ENCODE results near the gene WNT9B. TPM values are rescaled to one million over a fixed set of nuclear protein-coding genes. Genes with fewer than 3 reads are reported as not detected.

The WNT9B gene
- total RNA-seq, 4 donors from 2014 or later, result 0.27 to 0.59 TPM; not detected in 2

GRCh38 chr17:46810837-46811236 is 40.5 kb upstream of the WNT9B start:
- H3K9me3 ChIP-seq, result no peaks in the 10 kb centered on the region
- DNase-seq, result no peak
- no peak for TF ChIP-seq POLR2A (IDR thresholded peaks at IDR 0.05)
- TF ChIP-seq CTCF (IDR thresholded peaks at IDR 0.05), result no peak
- intact Hi-C loops (cut with DNase I; ENCODE audit: low total_unique reads), result no loop called here
- H3K27ac ChIP-seq, result no peak overlapping the region
- H3K4me3 ChIP-seq, result no peak overlapping the region
- H3K4me1 ChIP-seq, result no peaks in the 10 kb centered on the region
- H3K36me3 ChIP-seq, result no peaks in the 10 kb centered on the region
- no peaks in the 10 kb centered on the region for H3K27me3 ChIP-seq

- H3K27me3 ChIP-seq, result peaks cover 0 to under 1% of the 10 kb centered on the region in 2 donors
- no peak overlapping the region for H3K4me3 ChIP-seq
- DNase-seq, result peak; percentile 23 to 32
- TF ChIP-seq CTCF (IDR thresholded peaks at IDR 0.05) (no peak), POLR2A (IDR thresholded peaks at IDR 0.05) (no peak)
- no peaks in the 10 kb centered on the region for H3K9me3 ChIP-seq
- H3K27ac ChIP-seq, result no peak overlapping the region
- no peaks in the 10 kb centered on the region for H3K4me1 ChIP-seq
- intact Hi-C loops (cut with DNase I; ENCODE audit: low total_unique reads), result no loop called here
- H3K36me3 ChIP-seq, result no peaks in the 10 kb centered on the region
Observed at GRCh38 chr17:46811978-46812583, 39.3 kb upstream of the WNT9B start.

- H3K36me3 ChIP-seq, result no peaks in the 10 kb centered on the region
- TF ChIP-seq CTCF (IDR thresholded peaks at IDR 0.05), result no peak
- no peak for TF ChIP-seq POLR2A (IDR thresholded peaks at IDR 0.05)
- no peaks in the 10 kb centered on the region for H3K9me3 ChIP-seq
- H3K4me3 ChIP-seq, result no peak overlapping the region
- DNase-seq, result no peak
- H3K27ac ChIP-seq, result no peak overlapping the region
- peaks cover 0 to 7% of the 10 kb centered on the region in 2 donors for H3K27me3 ChIP-seq
- intact Hi-C loops (cut with DNase I; ENCODE audit: low total_unique reads), result no loop called here
- no peaks in the 10 kb centered on the region for H3K4me1 ChIP-seq
Observed at GRCh38 chr17:46812624-46813318, 38.6 kb upstream of the WNT9B start.

- intact Hi-C loops (cut with DNase I; ENCODE audit: low total_unique reads), result no loop called here
- peaks cover 0 to 16% of the 10 kb centered on the region in 2 donors for H3K27me3 ChIP-seq
- no peak overlapping the region for H3K4me3 ChIP-seq
- no peak overlapping the region for H3K27ac ChIP-seq
- TF ChIP-seq CTCF (IDR thresholded peaks at IDR 0.05), result no peak
- no peak for TF ChIP-seq POLR2A (IDR thresholded peaks at IDR 0.05)
- peaks cover 0 to 5% of the 10 kb centered on the region in 2 donors for H3K4me1 ChIP-seq
- DNase-seq, result no peak
- H3K36me3 ChIP-seq, result no peaks in the 10 kb centered on the region
- no peaks in the 10 kb centered on the region for H3K9me3 ChIP-seq
Observed at GRCh38 chr17:46813920-46814319, 37.5 kb upstream of the WNT9B start.

- Histone ChIP-seq H3K9me3 (no peaks in the 10 kb centered on the region), H3K4me3 (no peak overlapping the region), H3K4me1 (peaks cover 0 to 10% of the 10 kb centered on the region in 2 donors), H3K36me3 (no peaks in the 10 kb centered on the region), H3K27me3 (peaks cover 0 to 21% of the 10 kb centered on the region in 2 donors), H3K27ac (no peak overlapping the region)
- intact Hi-C loops (cut with DNase I; ENCODE audit: low total_unique reads), result no loop called here
- no peak for DNase-seq
- TF ChIP-seq CTCF (IDR thresholded peaks at IDR 0.05) (no peak), POLR2A (IDR thresholded peaks at IDR 0.05) (no peak)
Observed at GRCh38 chr17:46814446-46814845, 36.9 kb upstream of the WNT9B start.

Measured in uterus (tissue), 4 donors.